K562 (cell line): Measurements from ENCODE around the gene SDHC. TPM values are rescaled to one million over a fixed set of nuclear protein-coding genes. Genes with fewer than 3 reads are reported as not detected.

Experiments used
- CBFA2T2 ChIP-seq: fragments of 450-650 bp; conservative IDR thresholded peaks from 2 replicates; pipeline ENCODE4 v1.6.1; 2017; ENCODE audit warnings: mild to moderate bottlenecking
- CEBPB ChIP-seq: fragments of 450-650 bp; IDR thresholded peaks from 2 replicates; pipeline ENCODE4 v1.6.1; 2016; ENCODE audit warnings: missing genetic modification characterization, missing compliant biosample characterization
- DMBX1 ChIP-seq: fragments of 250-450 bp; sonication (Bioruptor Pico); IDR thresholded peaks from 2 replicates; pipeline ENCODE4 v1.8.0; 2022; ENCODE audit warnings: inconsistent platforms, mild to moderate bottlenecking, moderate library complexity, borderline replicate concordance
- E4F1 ChIP-seq: fragments of 250-450 bp; sonication (Bioruptor Pico); IDR thresholded peaks from 2 replicates; pipeline ENCODE4 v1.5.0; 2021; ENCODE audit warnings: mild to moderate bottlenecking, borderline replicate concordance
- ETV5 ChIP-seq: sonication (generic); formaldehyde crosslinking; IDR thresholded peaks from 2 replicates; pipeline ENCODE4 v1.4.0; 2020; ENCODE audit warnings: low read depth, mild to moderate bottlenecking, missing genetic modification reagents
- NCOA2 ChIP-seq, 2 experiments: fragments of 450-650 bp; IDR thresholded peaks; 2 replicates each; pipeline ENCODE4 v1.6.1; 2018; ENCODE audit warnings: mild to moderate bottlenecking in 2 of 2, moderate library complexity in 1 of 2; ENCODE audit not compliant: partially characterized antibody in 2 of 2
- NKRF ChIP-seq: fragments of 450-650 bp; IDR thresholded peaks from 2 replicates; pipeline ENCODE4 v1.6.1; 2016; ENCODE audit warnings: borderline replicate concordance
- PHF21A ChIP-seq: fragments of 450-650 bp; IDR thresholded peaks from 2 replicates; pipeline ENCODE4 v1.6.1; 2017; ENCODE audit warnings: low read depth, borderline replicate concordance
- PTBP1 ChIP-seq: fragments of 200-400 bp; formaldehyde crosslinking; IDR thresholded peaks from 2 replicates; pipeline ENCODE4 v1.6.1; 2017; ENCODE audit warnings: low read depth, low read length
- REST ChIP-seq, 2 experiments: fragments of 450-650 bp; formaldehyde crosslinking in 1 of 2; IDR thresholded peaks; 2 replicates each; pipeline versions ENCODE4 v1.4.0 to v1.6.1; 2014 to 2020; ENCODE audit warnings: mild to moderate bottlenecking in 2 of 2, borderline replicate concordance in 1 of 2, low read depth in 1 of 2
- SIX5 ChIP-seq, 2 experiments: IDR thresholded peaks; 2 replicates each; pipeline ENCODE4 v1.6.1; 2011; ENCODE audit warnings: low read length in 2 of 2, borderline replicate concordance in 1 of 2, low read depth in 1 of 2, mild to moderate bottlenecking in 1 of 2, moderate library complexity in 1 of 2; ENCODE audit not compliant: insufficient read depth in 1 of 2
- TAF9B ChIP-seq: fragments of 450-650 bp; IDR thresholded peaks from 2 replicates; pipeline ENCODE4 v1.6.1; 2018; ENCODE audit warnings: mild to moderate bottlenecking; ENCODE audit not compliant: partially characterized antibody
- TEAD2 ChIP-seq: fragments of 450-650 bp; IDR thresholded peaks from 2 replicates; pipeline ENCODE4 v1.6.1; 2016; ENCODE audit warnings: missing genetic modification characterization, control low read depth, missing compliant biosample characterization
- ZC3H11A ChIP-seq: IDR thresholded peaks from 2 replicates; pipeline ENCODE4 v1.6.1; 2012; ENCODE audit warnings: low read depth, low read length, improper control_type of control experiment
- ZNF766 ChIP-seq: fragments of 200-800 bp; sonication (Bioruptor generic); conservative IDR thresholded peaks from 2 replicates; pipeline ENCODE4 v1.6.1; 2016; ENCODE audit warnings: missing genetic modification characterization, missing compliant biosample characterization
- ZNF830 ChIP-seq: fragments of 250-450 bp; sonication (Bioruptor Pico); IDR thresholded peaks from 2 replicates; pipeline ENCODE4 v1.5.0; 2021; ENCODE audit warnings: mild to moderate bottlenecking
- polyA plus RNA-seq, 8 experiments: library from polyadenylated mRNA; depleted of rRNA in 4 of 8; stranded (reverse) in 5 of 8; unstranded in 3 of 8; fragments of >200 nt; fragmentation: Nextera tagmentation in 2 of 8; fragmentation: Illumina TruSeq in 1 of 8; extraction: Ambion mirVana in 2 of 8; extraction: Trizol in 1 of 8; gene quantifications; 2 replicates each; pipeline versions ENCODE4 v1.2.1 to v1.2.3, GENCODE V29; 2011 to 2014; ENCODE audit warnings: inconsistent platforms in 1 of 8, missing spikeins in 1 of 8
- total RNA-seq, 7 experiments: library from RNA; depleted of rRNA in 6 of 7; stranded (reverse); fragments of >200 nt in 6 of 7; fragmentation: Illumina TruSeq in 2 of 7; extraction: Trizol in 2 of 7; gene quantifications; 2 replicates each; pipeline versions ENCODE4 v1.2.1 to v1.2.3, GENCODE V29; 2011 to 2021; ENCODE audit warnings: low replicate concordance in 1 of 7

The SDHC gene
- total and polyA plus RNA-seq, 9 of the 15 experiments (the other 6 are each of a cell fraction or from before 2014, with no cell fraction given): 7.7 to 309 (median 174) TPM

- TF ChIP-seq TAF9B (no peak), CBFA2T2 (no peak), PHF21A (no peak), TEAD2 (tag) (no peak), E4F1 (no peak), NCOA2 (IDR thresholded peaks at IDR 0.05; ENCODE audit: partially characterized antibody in 2 of 2) (peak in 1 of 2 experiments; percentile 16), ZNF766 (CRISPR knock-in tag) (no peak), DMBX1 (CRISPR knock-in tag) (peak; percentile 46; the same call in 1 of the 2 replicates), CEBPB (tag) (no peak), SIX5 (IDR thresholded peaks at IDR 0.05; ENCODE audit: borderline replicate concordance in 1 of 2, insufficient read depth in 1 of 2, low read depth in 1 of 2, low read length in 2 of 2) (no peak), NKRF (no peak; the same call in 1 of the 2 replicates), ZC3H11A (no peak), PTBP1 (no peak), ETV5 (CRISPR knock-in tag) (no peak), REST (IDR thresholded peaks at IDR 0.05; ENCODE audit: borderline replicate concordance) (no peak), REST (CRISPR knock-in tag; IDR thresholded peaks at IDR 0.05; ENCODE audit: low read depth) (no peak), ZNF830 (CRISPR knock-in tag) (no peak)
Observed at GRCh38 chr1:161307230-161307768, 6.9 kb upstream of the SDHC start (continued).
